ENCODE measurements around the gene CLDN10.

Gene CLDN10

DNA sequence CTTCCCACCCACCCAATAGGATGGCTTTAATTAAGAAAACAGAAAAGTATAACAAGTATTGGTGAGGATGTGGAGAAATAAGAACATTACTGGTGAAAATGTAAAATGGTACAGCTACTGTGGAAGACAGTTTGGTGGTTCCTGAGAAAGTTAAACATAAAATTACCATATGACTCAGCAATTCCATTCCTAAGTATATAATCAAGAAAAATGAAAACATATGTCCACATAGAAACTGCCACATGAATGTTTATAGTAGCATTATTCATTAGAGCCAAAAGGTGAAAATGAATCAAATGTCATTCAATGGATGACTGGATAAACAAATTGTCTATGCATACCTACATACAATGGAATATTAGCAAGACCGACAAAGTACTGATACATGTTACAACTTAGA lies 75.1 kb downstream of the CLDN10 start:
- Histone ChIP-seq H3K79me2 (ENCODE audit: insufficient read depth, low read depth) (no peaks in the 10 kb centered on the region), H3K4me3 (IDR thresholded peaks at IDR 0.05; ENCODE audit: insufficient read depth, low read depth, low read length) (no peak overlapping the region), H3K4me2 (no peak overlapping the region), H3K27me3 (ENCODE audit: insufficient read depth, low read depth) (no peaks in the 10 kb centered on the region), H2AFZ (ENCODE audit: low read depth) (no peak overlapping the region), H4K20me1 (ENCODE audit: insufficient read depth) (no peaks in the 10 kb centered on the region), H3K27ac (no peak overlapping the region), H3K4me1 (ENCODE audit: low read depth, poor library complexity, severe bottlenecking) (no peaks in the 10 kb centered on the region), H3K9ac (no peak overlapping the region), H3K36me3 (ENCODE audit: insufficient read depth) (no peaks in the 10 kb centered on the region)
- TF ChIP-seq, protein P1, sequence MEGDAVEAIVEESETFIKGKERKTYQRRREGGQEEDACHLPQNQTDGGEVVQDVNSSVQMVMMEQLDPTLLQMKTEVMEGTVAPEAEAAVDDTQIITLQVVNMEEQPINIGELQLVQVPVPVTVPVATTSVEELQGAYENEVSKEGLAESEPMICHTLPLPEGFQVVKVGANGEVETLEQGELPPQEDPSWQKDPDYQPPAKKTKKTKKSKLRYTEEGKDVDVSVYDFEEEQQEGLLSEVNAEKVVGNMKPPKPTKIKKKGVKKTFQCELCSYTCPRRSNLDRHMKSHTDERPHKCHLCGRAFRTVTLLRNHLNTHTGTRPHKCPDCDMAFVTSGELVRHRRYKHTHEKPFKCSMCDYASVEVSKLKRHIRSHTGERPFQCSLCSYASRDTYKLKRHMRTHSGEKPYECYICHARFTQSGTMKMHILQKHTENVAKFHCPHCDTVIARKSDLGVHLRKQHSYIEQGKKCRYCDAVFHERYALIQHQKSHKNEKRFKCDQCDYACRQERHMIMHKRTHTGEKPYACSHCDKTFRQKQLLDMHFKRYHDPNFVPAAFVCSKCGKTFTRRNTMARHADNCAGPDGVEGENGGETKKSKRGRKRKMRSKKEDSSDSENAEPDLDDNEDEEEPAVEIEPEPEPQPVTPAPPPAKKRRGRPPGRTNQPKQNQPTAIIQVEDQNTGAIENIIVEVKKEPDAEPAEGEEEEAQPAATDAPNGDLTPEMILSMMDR (conservative IDR thresholded peaks at IDR 0.05; ENCODE audit: low read depth, low read length) = no peak

- Histone ChIP-seq H3K36me3 (ENCODE audit: insufficient read depth) (no peaks in the 10 kb centered on the region), H3K4me3 (IDR thresholded peaks at IDR 0.05; ENCODE audit: insufficient read depth, low read depth, low read length) (no peak overlapping the region), H4K20me1 (ENCODE audit: insufficient read depth) (no peaks in the 10 kb centered on the region), H3K9ac (no peak overlapping the region), H3K4me2 (no peak overlapping the region), H3K27me3 (ENCODE audit: insufficient read depth, low read depth) (no peaks in the 10 kb centered on the region), H3K4me1 (ENCODE audit: low read depth, poor library complexity, severe bottlenecking) (no peaks in the 10 kb centered on the region), H2AFZ (ENCODE audit: low read depth) (no peak overlapping the region), H3K27ac (no peak overlapping the region), H3K79me2 (ENCODE audit: insufficient read depth, low read depth) (no peaks in the 10 kb centered on the region)
- TF ChIP-seq, protein P1 (conservative IDR thresholded peaks at IDR 0.05; ENCODE audit: low read depth, low read length) = no peak
These were observed 76.0 kb downstream of the CLDN10 start for GRCh38 chr13:95628488-95628887.

DNA sequence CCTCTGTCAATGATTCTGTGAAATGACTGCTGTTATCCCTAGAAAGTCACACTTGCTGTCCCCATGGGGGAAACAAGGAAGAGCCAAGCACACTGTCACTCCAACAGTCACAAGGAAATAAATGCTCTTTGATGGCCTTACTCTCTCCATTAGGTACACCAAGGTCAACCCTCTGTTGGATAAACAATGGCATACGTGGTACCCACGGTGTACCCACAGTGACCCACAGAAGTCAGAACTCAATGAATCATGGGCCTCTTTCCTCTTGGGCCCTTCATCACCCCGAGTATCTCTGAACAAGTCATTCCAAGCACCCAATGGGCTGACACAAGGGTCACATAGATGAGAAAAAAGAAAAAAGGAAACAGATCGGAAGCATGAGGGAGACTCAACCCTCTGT lies 76.6 kb downstream of the CLDN10 start:
- Histone ChIP-seq H3K9ac (no peak overlapping the region), H3K27ac (no peak overlapping the region), H3K4me3 (IDR thresholded peaks at IDR 0.05; ENCODE audit: insufficient read depth, low read depth, low read length) (no peak overlapping the region), H3K36me3 (ENCODE audit: insufficient read depth) (no peaks in the 10 kb centered on the region), H3K4me2 (no peak overlapping the region), H2AFZ (ENCODE audit: low read depth) (no peak overlapping the region), H3K4me1 (ENCODE audit: low read depth, poor library complexity, severe bottlenecking) (no peaks in the 10 kb centered on the region), H4K20me1 (ENCODE audit: insufficient read depth) (no peaks in the 10 kb centered on the region), H3K27me3 (ENCODE audit: insufficient read depth, low read depth) (no peaks in the 10 kb centered on the region), H3K79me2 (ENCODE audit: insufficient read depth, low read depth) (no peaks in the 10 kb centered on the region)
- TF ChIP-seq, protein P1 (conservative IDR thresholded peaks at IDR 0.05; ENCODE audit: low read depth, low read length) = no peak
